Central memory CD8-positive, alpha-beta T cell (primary cell): ENCODE data around the gene HECW1.
A peak's percentile ranks its signal among the peaks of the same experiment; 100 is the strongest.
"Not testable (repeated sequence)": the region's sequence is repeated elsewhere in the genome, so short reads cannot be mapped to it uniquely, and the experiment has no call there.

ENCODE experiments used
- ATAC-seq: fragments of 150-1000 bp; cut with Tn5 transposase; replicated peaks from 2 replicates; pipeline ENCODE4 v1.10.0; 2022; ENCODE audit warnings: mild to moderate bottlenecking, moderate FRiP score, moderate number of reproducible peaks; ENCODE audit not compliant: poor library complexity, severe bottlenecking; ENCODE audit errors: extremely low read depth
- DNase-seq, 2 donors: peaks; one replicate each; pipeline ENCODE4 v3.0.0; 2021; ENCODE audit warnings: low spot score in 2 of 2
- H3K27ac Mint-ChIP-seq: one replicate; pipeline ENCODE4 v1.8.0; 2022; ENCODE audit warnings: low read depth, mild to moderate bottlenecking, moderate library complexity, mixed read lengths
- H3K27me3 Mint-ChIP-seq: one replicate; pipeline ENCODE4 v1.8.0; 2022; ENCODE audit warnings: mixed read lengths
- H3K36me3 Mint-ChIP-seq: one replicate; pipeline ENCODE4 v1.8.0; 2022; ENCODE audit warnings: mild to moderate bottlenecking, moderate library complexity, mixed read lengths; ENCODE audit not compliant: insufficient read depth
- H3K4me1 Mint-ChIP-seq: one replicate; pipeline ENCODE4 v1.8.0; 2022; ENCODE audit warnings: mixed read lengths
- H3K4me3 Mint-ChIP-seq: one replicate; pipeline ENCODE4 v1.8.0; 2022; ENCODE audit warnings: mild to moderate bottlenecking, moderate library complexity, mixed read lengths
- H3K9me3 Mint-ChIP-seq: one replicate; pipeline ENCODE4 v1.8.0; 2022; ENCODE audit warnings: mixed read lengths

HECW1 gene

GRCh38 chr7:43559171-43559945, 446.9 kb downstream of the HECW1 start:
- peaks cover 62% of the 10 kb centered on the region for H3K27me3 Mint-ChIP-seq
- no peak for DNase-seq

GRCh38 chr7:43559946-43560335, 447.5 kb downstream of the HECW1 start:
- peaks cover 62% of the 10 kb centered on the region for H3K27me3 Mint-ChIP-seq
- ATAC-seq (no peak), DNase-seq (no peak)
- no peaks in the 10 kb centered on the region for H3K9me3 Mint-ChIP-seq
- H3K4me3 Mint-ChIP-seq = no peak overlapping the region
- no peak overlapping the region for H3K27ac Mint-ChIP-seq
- H3K4me1 Mint-ChIP-seq = no peaks in the 10 kb centered on the region
- no peaks in the 10 kb centered on the region for H3K36me3 Mint-ChIP-seq

More at GRCh38 chr7:43559171-43559945, 446.9 kb downstream of the HECW1 start:
- no peak for ATAC-seq
- Mint-ChIP-seq H3K9me3 (no peaks in the 10 kb centered on the region), H3K36me3 (no peaks in the 10 kb centered on the region), H3K4me3 (no peak overlapping the region), H3K4me1 (peaks cover 4% of the 10 kb centered on the region), H3K27ac (no peak overlapping the region)

DNA sequence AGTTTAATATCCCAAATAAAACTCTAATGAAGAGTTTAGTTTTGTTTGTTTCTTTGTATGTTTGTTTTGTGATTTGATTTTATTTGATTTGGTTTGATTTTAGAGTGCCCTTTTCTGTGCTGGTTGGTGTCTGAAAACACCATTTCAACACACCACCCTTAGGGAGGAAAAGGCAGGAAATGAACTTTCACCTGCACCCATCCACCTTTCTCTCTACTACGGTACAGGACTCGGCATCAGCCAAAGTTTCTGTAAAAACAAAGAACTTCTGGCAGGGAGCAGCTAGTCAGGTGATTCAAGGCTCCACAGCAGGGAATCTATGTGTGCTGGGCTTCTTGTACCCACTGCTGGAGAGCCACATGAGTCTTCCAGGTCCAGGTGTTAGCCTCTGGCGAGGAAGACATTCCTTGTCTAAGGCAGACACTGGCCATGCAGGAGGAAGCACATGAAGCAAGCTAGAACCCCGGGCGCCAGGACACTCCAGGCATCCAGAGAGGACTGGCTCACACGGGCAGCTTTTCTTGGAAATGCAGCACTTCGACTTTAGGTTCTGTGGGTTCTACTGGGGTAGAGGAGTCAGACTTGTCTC, 448.4 kb downstream of the HECW1 start:
- no peaks in the 10 kb centered on the region for H3K36me3 Mint-ChIP-seq
- no peak overlapping the region for H3K4me3 Mint-ChIP-seq
- H3K27me3 Mint-ChIP-seq = peaks cover 63% of the 10 kb centered on the region
- no peaks in the 10 kb centered on the region for H3K4me1 Mint-ChIP-seq
- ATAC-seq (no peak), DNase-seq (no peak)
- no peak overlapping the region for H3K27ac Mint-ChIP-seq
- no peaks in the 10 kb centered on the region for H3K9me3 Mint-ChIP-seq

GRCh38 chr7:43562383-43562782, 449.9 kb downstream of the HECW1 start:
- H3K36me3 Mint-ChIP-seq = no peaks in the 10 kb centered on the region
- H3K9me3 Mint-ChIP-seq = no peaks in the 10 kb centered on the region
- H3K4me1 Mint-ChIP-seq = no peaks in the 10 kb centered on the region
- H3K27ac Mint-ChIP-seq = no peak overlapping the region
- DNase-seq = no peak
- ATAC-seq = no peak
- no peak overlapping the region for H3K4me3 Mint-ChIP-seq
- peaks cover 56% of the 10 kb centered on the region for H3K27me3 Mint-ChIP-seq

DNA sequence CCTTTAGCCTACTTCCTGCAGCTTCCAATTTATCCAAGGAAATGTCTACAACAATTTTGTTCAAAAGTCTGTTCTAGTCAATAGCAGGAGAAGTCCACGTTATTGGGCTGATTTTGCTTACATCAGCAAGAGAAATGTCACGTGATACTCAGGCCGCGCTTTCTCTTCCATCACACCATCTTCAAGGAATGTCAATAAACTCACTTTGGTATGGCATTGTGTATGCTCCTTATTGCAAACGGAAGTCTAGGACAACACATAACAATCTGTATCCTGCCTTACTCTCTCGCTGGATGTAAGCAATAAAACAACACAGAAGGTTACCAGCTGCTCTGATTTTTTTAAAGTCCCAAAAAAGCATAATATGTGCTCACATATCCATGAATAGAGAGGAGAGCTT, 453.3 kb downstream of the HECW1 start:
- no peaks in the 10 kb centered on the region for H3K4me1 Mint-ChIP-seq
- H3K36me3 Mint-ChIP-seq = no peaks in the 10 kb centered on the region
- no peak overlapping the region for H3K27ac Mint-ChIP-seq
- no peak for DNase-seq
- H3K27me3 Mint-ChIP-seq = peaks cover 40% of the 10 kb centered on the region
- no peak overlapping the region for H3K4me3 Mint-ChIP-seq
- H3K9me3 Mint-ChIP-seq = no peaks in the 10 kb centered on the region
- no peak for ATAC-seq

GRCh38 chr7:43568529-43568928, 456.1 kb downstream of the HECW1 start:
- H3K36me3 Mint-ChIP-seq = no peaks in the 10 kb centered on the region
- H3K4me3 Mint-ChIP-seq = no peak overlapping the region
- no peak overlapping the region for H3K27ac Mint-ChIP-seq
- DNase-seq = no peak
- no peaks in the 10 kb centered on the region for H3K9me3 Mint-ChIP-seq
- no peaks in the 10 kb centered on the region for H3K4me1 Mint-ChIP-seq
- H3K27me3 Mint-ChIP-seq = peaks cover 13% of the 10 kb centered on the region
- ATAC-seq = no peak

DNA sequence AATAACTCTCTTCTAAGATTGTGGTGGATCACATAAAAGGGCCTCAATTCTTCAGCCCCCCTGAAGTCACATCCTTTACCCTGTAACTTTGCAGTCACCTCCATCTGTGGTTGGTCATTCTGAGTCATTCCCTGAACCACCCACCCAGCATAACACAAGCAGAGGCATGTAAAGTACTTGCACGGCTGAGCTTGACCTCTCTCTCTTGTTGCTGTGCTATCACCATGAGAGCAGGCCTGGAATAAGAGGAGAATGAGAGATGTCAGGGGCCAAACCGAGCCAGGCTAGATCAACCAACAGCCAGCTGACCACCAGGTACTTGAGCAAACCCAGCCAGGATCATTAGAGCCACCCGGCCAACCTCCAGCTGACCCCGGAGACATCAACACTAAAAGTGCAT, 457.0 kb downstream of the HECW1 start:
- ATAC-seq (no peak), DNase-seq (no peak)
- Mint-ChIP-seq H3K4me3 (no peak overlapping the region), H3K27ac (no peak overlapping the region), H3K36me3 (no peaks in the 10 kb centered on the region), H3K4me1 (no peaks in the 10 kb centered on the region), H3K9me3 (no peaks in the 10 kb centered on the region), H3K27me3 (peaks cover 11% of the 10 kb centered on the region)

GRCh38 chr7:43570688-43571365, 458.4 kb downstream of the HECW1 start:
- H3K4me3 Mint-ChIP-seq = no peak overlapping the region
- no peak for DNase-seq
- H3K4me1 Mint-ChIP-seq = no peaks in the 10 kb centered on the region
- H3K27ac Mint-ChIP-seq = no peak overlapping the region
- ATAC-seq = no peak
- H3K36me3 Mint-ChIP-seq = no peaks in the 10 kb centered on the region
- no peaks in the 10 kb centered on the region for H3K9me3 Mint-ChIP-seq
- H3K27me3 Mint-ChIP-seq = no peaks in the 10 kb centered on the region

GRCh38 chr7:43572516-43573049, 460.1 kb downstream of the HECW1 start:
- ATAC-seq = peak; percentile 67
- no peak overlapping the region for H3K27ac Mint-ChIP-seq

DNA sequence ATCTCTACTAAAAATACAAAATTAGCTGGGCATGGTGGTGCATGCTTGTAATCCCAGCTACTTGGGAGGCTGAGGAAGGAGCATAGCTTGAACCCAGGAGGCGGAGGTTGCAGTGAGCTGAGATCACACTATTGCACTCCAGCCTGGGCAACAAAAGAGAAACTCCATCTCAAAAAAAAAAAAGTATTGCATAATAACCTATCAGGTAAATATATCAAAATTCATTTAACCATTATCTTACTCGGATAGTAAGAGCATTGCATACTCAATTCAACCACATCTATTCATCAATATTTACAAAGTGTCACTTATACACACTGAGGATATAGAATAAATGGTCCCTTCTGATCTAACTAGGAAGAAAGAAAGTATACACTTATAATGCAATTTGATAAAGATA, 461.4 kb downstream of the HECW1 start:
- not testable (repeated sequence) for H3K27ac Mint-ChIP-seq, H3K27me3 Mint-ChIP-seq, ATAC-seq, H3K9me3 Mint-ChIP-seq, H3K36me3 Mint-ChIP-seq, H3K4me1 Mint-ChIP-seq, H3K4me3 Mint-ChIP-seq, DNase-seq

More at GRCh38 chr7:43572516-43573049, 460.1 kb downstream of the HECW1 start:
- H3K9me3 Mint-ChIP-seq = no peaks in the 10 kb centered on the region
- no peaks in the 10 kb centered on the region for H3K4me1 Mint-ChIP-seq
- H3K36me3 Mint-ChIP-seq = no peaks in the 10 kb centered on the region
- no peak for DNase-seq
- no peaks in the 10 kb centered on the region for H3K27me3 Mint-ChIP-seq
- H3K4me3 Mint-ChIP-seq = no peak overlapping the region

DNA sequence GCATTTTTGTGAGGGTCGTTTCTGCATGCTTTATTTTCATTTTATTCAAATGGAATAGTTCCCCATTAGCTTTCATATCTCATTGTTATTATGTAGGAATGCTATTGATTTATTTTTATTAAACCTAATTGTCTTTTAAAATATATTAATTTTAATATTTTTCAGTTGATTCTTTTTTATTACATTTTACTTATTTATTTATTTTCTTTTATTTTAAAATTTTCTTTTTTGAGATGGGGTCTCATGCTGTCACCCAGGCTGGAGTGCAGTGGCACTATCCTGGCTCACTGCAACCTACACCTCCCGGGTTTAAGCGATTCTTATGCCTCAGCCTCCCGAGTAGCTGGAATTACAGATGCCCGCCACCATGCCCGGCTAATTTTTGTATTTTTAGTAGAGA, 463.1 kb downstream of the HECW1 start:
- no peak overlapping the region for H3K4me3 Mint-ChIP-seq
- no peaks in the 10 kb centered on the region for H3K4me1 Mint-ChIP-seq
- no peaks in the 10 kb centered on the region for H3K36me3 Mint-ChIP-seq
- DNase-seq = no peak
- no peaks in the 10 kb centered on the region for H3K27me3 Mint-ChIP-seq
- no peak overlapping the region for H3K27ac Mint-ChIP-seq
- ATAC-seq = no peak
- H3K9me3 Mint-ChIP-seq = no peaks in the 10 kb centered on the region

- H3K9me3 Mint-ChIP-seq = no peaks in the 10 kb centered on the region
- no peak overlapping the region for H3K27ac Mint-ChIP-seq
- DNase-seq (no peak), ATAC-seq (no peak)
- no peak overlapping the region for H3K4me3 Mint-ChIP-seq
- H3K4me1 Mint-ChIP-seq = no peaks in the 10 kb centered on the region
- peaks cover 2% of the 10 kb centered on the region for H3K27me3 Mint-ChIP-seq
- no peaks in the 10 kb centered on the region for H3K36me3 Mint-ChIP-seq
Measured at GRCh38 chr7:43576241-43576640, 463.8 kb downstream of the HECW1 start.
